ENCODE data around the gene AGTPBP1.
"Not testable (repeated sequence)": the region's sequence is repeated elsewhere in the genome, so short reads cannot be mapped to it uniquely, and the experiment has no call there.

- TF ChIP-seq, protein P1, sequence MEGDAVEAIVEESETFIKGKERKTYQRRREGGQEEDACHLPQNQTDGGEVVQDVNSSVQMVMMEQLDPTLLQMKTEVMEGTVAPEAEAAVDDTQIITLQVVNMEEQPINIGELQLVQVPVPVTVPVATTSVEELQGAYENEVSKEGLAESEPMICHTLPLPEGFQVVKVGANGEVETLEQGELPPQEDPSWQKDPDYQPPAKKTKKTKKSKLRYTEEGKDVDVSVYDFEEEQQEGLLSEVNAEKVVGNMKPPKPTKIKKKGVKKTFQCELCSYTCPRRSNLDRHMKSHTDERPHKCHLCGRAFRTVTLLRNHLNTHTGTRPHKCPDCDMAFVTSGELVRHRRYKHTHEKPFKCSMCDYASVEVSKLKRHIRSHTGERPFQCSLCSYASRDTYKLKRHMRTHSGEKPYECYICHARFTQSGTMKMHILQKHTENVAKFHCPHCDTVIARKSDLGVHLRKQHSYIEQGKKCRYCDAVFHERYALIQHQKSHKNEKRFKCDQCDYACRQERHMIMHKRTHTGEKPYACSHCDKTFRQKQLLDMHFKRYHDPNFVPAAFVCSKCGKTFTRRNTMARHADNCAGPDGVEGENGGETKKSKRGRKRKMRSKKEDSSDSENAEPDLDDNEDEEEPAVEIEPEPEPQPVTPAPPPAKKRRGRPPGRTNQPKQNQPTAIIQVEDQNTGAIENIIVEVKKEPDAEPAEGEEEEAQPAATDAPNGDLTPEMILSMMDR (IDR thresholded peaks at IDR 0.05), result not testable (repeated sequence)
- TF ChIP-seq MAX (IDR thresholded peaks at IDR 0.05; ENCODE audit: low read depth), result not testable (repeated sequence)
These were observed 23.9 kb downstream of the AGTPBP1 start for GRCh38 chr9:85717818-85718217.

All from SK-N-SH (cell line).